ENCODE measurements around the gene ZNF580.

The ZNF580 gene

GRCh38 chr19:55636723-55637122 lies 4.1 kb upstream of the ZNF580 start:
- TF ChIP-seq CTCF (IDR thresholded peaks at IDR 0.05; ENCODE audit: extremely low read depth, missing control alignments), result no peak
- no peak for DNase-seq (ENCODE audit: low spot score)

- no peak for TF ChIP-seq CTCF (IDR thresholded peaks at IDR 0.05; ENCODE audit: extremely low read depth, missing control alignments)
- no peak for DNase-seq (ENCODE audit: low spot score)
These were observed 3.3 kb upstream of the ZNF580 start for GRCh38 chr19:55637534-55637933.

GRCh38 chr19:55638864-55639359 lies 1.9 kb upstream of the ZNF580 start:
- DNase-seq (ENCODE audit: low spot score), result no peak
- TF ChIP-seq CTCF (IDR thresholded peaks at IDR 0.05; ENCODE audit: extremely low read depth, missing control alignments), result peak; percentile 10

GRCh38 chr19:55640043-55640576 lies 692 bp upstream of the ZNF580 start:
- peak; percentile 73 for DNase-seq (ENCODE audit: low spot score)

GRCh38 chr19:55641426-55642152 lies 787 bp downstream of the ZNF580 start:
- DNase-seq (ENCODE audit: low spot score), result peak; percentile 62
- TF ChIP-seq CTCF (IDR thresholded peaks at IDR 0.05; ENCODE audit: extremely low read depth, missing control alignments), result no peak

More at GRCh38 chr19:55640043-55640576, 692 bp upstream of the ZNF580 start:
- peak; percentile 68 for TF ChIP-seq CTCF (IDR thresholded peaks at IDR 0.05; ENCODE audit: extremely low read depth, missing control alignments)

- no peak for DNase-seq (ENCODE audit: low spot score)
- no peak for TF ChIP-seq CTCF (IDR thresholded peaks at IDR 0.05; ENCODE audit: extremely low read depth, missing control alignments)
These were observed 1.6 kb downstream of the ZNF580 start for GRCh38 chr19:55642153-55643002.
